Measurements from ENCODE around the gene MSANTD2.

MSANTD2 gene

GRCh38 chr11:124834526-124835180 lies 34.4 kb upstream of the MSANTD2 start:
- Mint-ChIP-seq H3K27ac (no peak overlapping the region), H3K4me3 (no peak overlapping the region), H3K27me3 (peaks cover 37 to 40% of the 10 kb centered on the region in 2 donors), H3K36me3 (no peaks in the 10 kb centered on the region), H3K4me1 (peaks cover 3 to 22% of the 10 kb centered on the region in 2 donors), H3K9me3 (no peaks in the 10 kb centered on the region)
- DNase-seq (no peak), ATAC-seq (replicated peaks) (no peak)

GRCh38 chr11:124832571-124832970 lies 32.4 kb upstream of the MSANTD2 start:
- Mint-ChIP-seq H3K27ac (no peak overlapping the region), H3K9me3 (no peaks in the 10 kb centered on the region), H3K4me1 (peaks cover 3 to 15% of the 10 kb centered on the region in 2 donors), H3K4me3 (no peak overlapping the region), H3K36me3 (no peaks in the 10 kb centered on the region), H3K27me3 (peaks cover 19 to 24% of the 10 kb centered on the region in 2 donors)
- DNase-seq: no peak
- no peak for ATAC-seq (replicated peaks)

GRCh38 chr11:124831897-124832296 lies 31.7 kb upstream of the MSANTD2 start:
- no peak overlapping the region for H3K27ac Mint-ChIP-seq
- no peak overlapping the region for H3K4me3 Mint-ChIP-seq
- no peaks in the 10 kb centered on the region for H3K9me3 Mint-ChIP-seq
- DNase-seq (no peak), ATAC-seq (replicated peaks) (no peak)
- peaks cover 22 to 25% of the 10 kb centered on the region in 2 donors for H3K27me3 Mint-ChIP-seq
- no peaks in the 10 kb centered on the region for H3K36me3 Mint-ChIP-seq
- H3K4me1 Mint-ChIP-seq: peaks cover 3 to 9% of the 10 kb centered on the region in 2 donors

GRCh38 chr11:124830749-124831148 lies 30.5 kb upstream of the MSANTD2 start:
- Mint-ChIP-seq H3K4me1 (no peaks in the 10 kb centered on the region), H3K27me3 (peaks cover 19 to 29% of the 10 kb centered on the region in 2 donors), H3K36me3 (no peaks in the 10 kb centered on the region), H3K4me3 (no peak overlapping the region), H3K9me3 (no peaks in the 10 kb centered on the region), H3K27ac (no peak overlapping the region)
- no peak for DNase-seq
- ATAC-seq (replicated peaks): no peak

- Mint-ChIP-seq H3K4me1 (no peaks in the 10 kb centered on the region), H3K36me3 (no peaks in the 10 kb centered on the region), H3K4me3 (no peak overlapping the region), H3K27me3 (peaks cover 19 to 29% of the 10 kb centered on the region in 2 donors), H3K9me3 (no peaks in the 10 kb centered on the region), H3K27ac (no peak overlapping the region)
- DNase-seq (no peak), ATAC-seq (replicated peaks) (no peak)
Measured at GRCh38 chr11:124829986-124830385, 29.8 kb upstream of the MSANTD2 start.

- ATAC-seq (replicated peaks) (no peak), DNase-seq (no peak)
- Mint-ChIP-seq H3K36me3 (no peaks in the 10 kb centered on the region), H3K4me3 (no peak overlapping the region), H3K4me1 (no peaks in the 10 kb centered on the region), H3K27me3 (peaks cover 20 to 46% of the 10 kb centered on the region in 2 donors), H3K9me3 (no peaks in the 10 kb centered on the region), H3K27ac (no peak overlapping the region)
Measured at GRCh38 chr11:124825876-124826275, 25.7 kb upstream of the MSANTD2 start.

GRCh38 chr11:124823512-124824376 lies 23.5 kb upstream of the MSANTD2 start:
- no peaks in the 10 kb centered on the region for H3K4me1 Mint-ChIP-seq
- no peaks in the 10 kb centered on the region for H3K9me3 Mint-ChIP-seq
- H3K27me3 Mint-ChIP-seq: peaks cover 26 to 58% of the 10 kb centered on the region in 2 donors
- DNase-seq (no peak), ATAC-seq (replicated peaks) (no peak)
- no peak overlapping the region for H3K4me3 Mint-ChIP-seq
- no peak overlapping the region for H3K27ac Mint-ChIP-seq
- H3K36me3 Mint-ChIP-seq: no peaks in the 10 kb centered on the region

GRCh38 chr11:124821995-124822730 lies 22.0 kb upstream of the MSANTD2 start:
- H3K9me3 Mint-ChIP-seq: no peaks in the 10 kb centered on the region
- ATAC-seq (replicated peaks): no peak
- no peak overlapping the region for H3K27ac Mint-ChIP-seq
- peaks cover 30 to 68% of the 10 kb centered on the region in 2 donors for H3K27me3 Mint-ChIP-seq
- H3K4me3 Mint-ChIP-seq: no peak overlapping the region
- H3K4me1 Mint-ChIP-seq: no peaks in the 10 kb centered on the region
- no peaks in the 10 kb centered on the region for H3K36me3 Mint-ChIP-seq
- no peak for DNase-seq

GRCh38 chr11:124817036-124817435 lies 16.8 kb upstream of the MSANTD2 start:
- no peak overlapping the region for H3K27ac Mint-ChIP-seq
- peaks cover 29 to 59% of the 10 kb centered on the region in 2 donors for H3K27me3 Mint-ChIP-seq
- no peak overlapping the region for H3K4me3 Mint-ChIP-seq
- H3K36me3 Mint-ChIP-seq: no peaks in the 10 kb centered on the region
- no peaks in the 10 kb centered on the region for H3K4me1 Mint-ChIP-seq
- no peak for DNase-seq
- H3K9me3 Mint-ChIP-seq: no peaks in the 10 kb centered on the region
- no peak for ATAC-seq (replicated peaks)

- Mint-ChIP-seq H3K4me1 (no peaks in the 10 kb centered on the region), H3K27me3 (peaks cover 23 to 49% of the 10 kb centered on the region in 2 donors), H3K9me3 (no peaks in the 10 kb centered on the region), H3K36me3 (no peaks in the 10 kb centered on the region), H3K27ac (no peak overlapping the region), H3K4me3 (no peak overlapping the region)
- DNase-seq (no peak), ATAC-seq (replicated peaks) (no peak)
Measured at GRCh38 chr11:124814739-124815138, 14.5 kb upstream of the MSANTD2 start.

GRCh38 chr11:124812876-124813275 lies 12.7 kb upstream of the MSANTD2 start:
- no peaks in the 10 kb centered on the region for H3K9me3 Mint-ChIP-seq
- no peaks in the 10 kb centered on the region for H3K4me1 Mint-ChIP-seq
- peaks cover 2 to 3% of the 10 kb centered on the region in 2 donors for H3K36me3 Mint-ChIP-seq
- no peak for DNase-seq
- no peak overlapping the region for H3K4me3 Mint-ChIP-seq
- no peak overlapping the region for H3K27ac Mint-ChIP-seq
- ATAC-seq (replicated peaks): no peak
- H3K27me3 Mint-ChIP-seq: peaks cover 20 to 44% of the 10 kb centered on the region in 2 donors

GRCh38 chr11:124811399-124812125 lies 11.4 kb upstream of the MSANTD2 start:
- Mint-ChIP-seq H3K4me1 (no peaks in the 10 kb centered on the region), H3K4me3 (no peak overlapping the region), H3K9me3 (no peaks in the 10 kb centered on the region), H3K36me3 (peaks cover 11% of the 10 kb centered on the region in 2 donors), H3K27ac (no peak overlapping the region), H3K27me3 (peaks cover 17 to 34% of the 10 kb centered on the region in 2 donors)
- ATAC-seq (replicated peaks) (no peak), DNase-seq (no peak)

- ATAC-seq (replicated peaks): no peak
- H3K9me3 Mint-ChIP-seq: no peaks in the 10 kb centered on the region
- H3K4me1 Mint-ChIP-seq: no peaks in the 10 kb centered on the region
- no peak overlapping the region for H3K4me3 Mint-ChIP-seq
- no peak for DNase-seq
- H3K36me3 Mint-ChIP-seq: peaks cover 13 to 24% of the 10 kb centered on the region in 2 donors
- peaks cover 3 to 27% of the 10 kb centered on the region in 2 donors for H3K27me3 Mint-ChIP-seq
- H3K27ac Mint-ChIP-seq: no peak overlapping the region
Measured at GRCh38 chr11:124807660-124808270, 7.6 kb upstream of the MSANTD2 start.

Data from stimulated activated naive B cell treated with anti-CD40 and anti-IgM and Interleukin-4, amounts not matched to agents 10 μg/mL and 1 μg/mL and 100 μg/mL, for 72 hours (primary cell).